ENCODE data around the gene OR2L8.

OR2L8 gene

GRCh38 chr1:247992986-247993385 is 44.3 kb downstream of the OR2L8 start:
- no peaks in the 10 kb centered on the region for H3K79me2 ChIP-seq (ENCODE audit: control insufficient read depth, insufficient read depth, low read length, unreplicated experiment)
- H3K4me1 ChIP-seq (ENCODE audit: control insufficient read depth, insufficient read depth, low read length, unreplicated experiment) = no peaks in the 10 kb centered on the region
- H3K4me3 ChIP-seq (ENCODE audit: low read depth, low read length) = no peak overlapping the region
- no peaks in the 10 kb centered on the region for H3K27me3 ChIP-seq (ENCODE audit: insufficient read depth, low read length)
- H3K27ac ChIP-seq (ENCODE audit: low read depth, low read length) = no peak overlapping the region
- no peaks in the 10 kb centered on the region for H3K36me3 ChIP-seq (ENCODE audit: insufficient read depth, low read length)
- H2AFZ ChIP-seq (ENCODE audit: low read length, unreplicated experiment) = no peak overlapping the region

- no peak overlapping the region for H3K4me3 ChIP-seq (ENCODE audit: low read depth, low read length)
- no peaks in the 10 kb centered on the region for H3K27me3 ChIP-seq (ENCODE audit: insufficient read depth, low read length)
- no peaks in the 10 kb centered on the region for H3K4me1 ChIP-seq (ENCODE audit: control insufficient read depth, insufficient read depth, low read length, unreplicated experiment)
- H3K79me2 ChIP-seq (ENCODE audit: control insufficient read depth, insufficient read depth, low read length, unreplicated experiment) = no peaks in the 10 kb centered on the region
- no peak overlapping the region for H2AFZ ChIP-seq (ENCODE audit: low read length, unreplicated experiment)
- no peak overlapping the region for H3K27ac ChIP-seq (ENCODE audit: low read depth, low read length)
- H3K36me3 ChIP-seq (ENCODE audit: insufficient read depth, low read length) = no peaks in the 10 kb centered on the region
These were observed 50.2 kb downstream of the OR2L8 start for GRCh38 chr1:247998811-247999210.

Data from ACC112 (cell line).